ENCODE data around the gene STPG3. TPM values are rescaled to one million over a fixed set of nuclear protein-coding genes. Genes with fewer than 3 reads are reported as not detected.

STPG3 gene
- total and polyA plus RNA-seq, 2 of the 13 experiments (the other 11 are each of a cell fraction or from before 2014, with no cell fraction given): not detected

- no peak for TF ChIP-seq PCBP2 (optimal IDR thresholded peaks at IDR 0.05; ENCODE audit: low read depth, low read length, poor library complexity, severe bottlenecking)
- no peak for TF ChIP-seq ZNF543 (CRISPR knock-in tag; IDR thresholded peaks at IDR 0.05)
- no peak for TF ChIP-seq NFATC3 (CRISPR knock-in tag; IDR thresholded peaks at IDR 0.05)
- TF ChIP-seq ZNF280B (CRISPR knock-in tag; IDR thresholded peaks at IDR 0.05; ENCODE audit: borderline replicate concordance): no peak
- TF ChIP-seq ZNF326 (CRISPR knock-in tag; IDR thresholded peaks at IDR 0.05; ENCODE audit: borderline replicate concordance): no peak
- 0 out of 2 replicates have a peak, but pooled peaks have one; percentile 45 for TF ChIP-seq BATF2 (CRISPR knock-in tag; IDR thresholded peaks at IDR 0.05)
- TF ChIP-seq, protein P1, sequence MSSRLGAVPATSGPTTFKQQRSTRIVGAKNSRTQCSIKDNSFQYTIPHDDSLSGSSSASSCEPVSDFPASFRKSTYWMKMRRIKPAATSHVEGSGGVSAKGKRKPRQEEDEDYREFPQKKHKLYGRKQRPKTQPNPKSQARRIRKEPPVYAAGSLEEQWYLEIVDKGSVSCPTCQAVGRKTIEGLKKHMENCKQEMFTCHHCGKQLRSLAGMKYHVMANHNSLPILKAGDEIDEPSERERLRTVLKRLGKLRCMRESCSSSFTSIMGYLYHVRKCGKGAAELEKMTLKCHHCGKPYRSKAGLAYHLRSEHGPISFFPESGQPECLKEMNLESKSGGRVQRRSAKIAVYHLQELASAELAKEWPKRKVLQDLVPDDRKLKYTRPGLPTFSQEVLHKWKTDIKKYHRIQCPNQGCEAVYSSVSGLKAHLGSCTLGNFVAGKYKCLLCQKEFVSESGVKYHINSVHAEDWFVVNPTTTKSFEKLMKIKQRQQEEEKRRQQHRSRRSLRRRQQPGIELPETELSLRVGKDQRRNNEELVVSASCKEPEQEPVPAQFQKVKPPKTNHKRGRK (CRISPR knock-in tag; IDR thresholded peaks at IDR 0.05): no peak
- no peak; the same call in 1 of the 2 replicates for TF ChIP-seq ZNF333 (CRISPR knock-in tag; IDR thresholded peaks at IDR 0.05; ENCODE audit: borderline replicate concordance)
- TF ChIP-seq ZNF772 (CRISPR knock-in tag; IDR thresholded peaks at IDR 0.05): no peak
- peak; percentile 17 to 34; a peak in 2 of 4 replicates for TF ChIP-seq HMGXB4 (CRISPR knock-in tag; IDR thresholded peaks at IDR 0.05; ENCODE audit: borderline replicate concordance in 1 of 2, low read depth in 1 of 2)
- TF ChIP-seq, protein P2, sequence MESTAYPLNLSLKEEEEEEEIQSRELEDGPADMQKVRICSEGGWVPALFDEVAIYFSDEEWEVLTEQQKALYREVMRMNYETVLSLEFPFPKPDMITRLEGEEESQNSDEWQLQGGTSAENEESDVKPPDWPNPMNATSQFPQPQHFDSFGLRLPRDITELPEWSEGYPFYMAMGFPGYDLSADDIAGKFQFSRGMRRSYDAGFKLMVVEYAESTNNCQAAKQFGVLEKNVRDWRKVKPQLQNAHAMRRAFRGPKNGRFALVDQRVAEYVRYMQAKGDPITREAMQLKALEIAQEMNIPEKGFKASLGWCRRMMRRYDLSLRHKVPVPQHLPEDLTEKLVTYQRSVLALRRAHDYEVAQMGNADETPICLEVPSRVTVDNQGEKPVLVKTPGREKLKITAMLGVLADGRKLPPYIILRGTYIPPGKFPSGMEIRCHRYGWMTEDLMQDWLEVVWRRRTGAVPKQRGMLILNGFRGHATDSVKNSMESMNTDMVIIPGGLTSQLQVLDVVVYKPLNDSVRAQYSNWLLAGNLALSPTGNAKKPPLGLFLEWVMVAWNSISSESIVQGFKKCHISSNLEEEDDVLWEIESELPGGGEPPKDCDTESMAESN (CRISPR knock-in tag; conservative IDR thresholded peaks at IDR 0.05): no peak
- TF ChIP-seq ZNF512B (CRISPR knock-in tag; IDR thresholded peaks at IDR 0.05; ENCODE audit: borderline replicate concordance): no peak
- TF ChIP-seq GZF1 (CRISPR knock-in tag; IDR thresholded peaks at IDR 0.05): no peak
- TF ChIP-seq KDM5A (IDR thresholded peaks at IDR 0.05; ENCODE audit: borderline replicate concordance, low read length): no peak
- no peak for TF ChIP-seq RARG (CRISPR knock-in tag; IDR thresholded peaks at IDR 0.05; ENCODE audit: low read depth)
Observed at GRCh38 chr9:137254624-137255447, 3.8 kb downstream of the STPG3 start, which contains the start of gene NELFB (continued).

All from HepG2 (cell line).